Measurements from ENCODE around the gene SLITRK1.

DNA sequence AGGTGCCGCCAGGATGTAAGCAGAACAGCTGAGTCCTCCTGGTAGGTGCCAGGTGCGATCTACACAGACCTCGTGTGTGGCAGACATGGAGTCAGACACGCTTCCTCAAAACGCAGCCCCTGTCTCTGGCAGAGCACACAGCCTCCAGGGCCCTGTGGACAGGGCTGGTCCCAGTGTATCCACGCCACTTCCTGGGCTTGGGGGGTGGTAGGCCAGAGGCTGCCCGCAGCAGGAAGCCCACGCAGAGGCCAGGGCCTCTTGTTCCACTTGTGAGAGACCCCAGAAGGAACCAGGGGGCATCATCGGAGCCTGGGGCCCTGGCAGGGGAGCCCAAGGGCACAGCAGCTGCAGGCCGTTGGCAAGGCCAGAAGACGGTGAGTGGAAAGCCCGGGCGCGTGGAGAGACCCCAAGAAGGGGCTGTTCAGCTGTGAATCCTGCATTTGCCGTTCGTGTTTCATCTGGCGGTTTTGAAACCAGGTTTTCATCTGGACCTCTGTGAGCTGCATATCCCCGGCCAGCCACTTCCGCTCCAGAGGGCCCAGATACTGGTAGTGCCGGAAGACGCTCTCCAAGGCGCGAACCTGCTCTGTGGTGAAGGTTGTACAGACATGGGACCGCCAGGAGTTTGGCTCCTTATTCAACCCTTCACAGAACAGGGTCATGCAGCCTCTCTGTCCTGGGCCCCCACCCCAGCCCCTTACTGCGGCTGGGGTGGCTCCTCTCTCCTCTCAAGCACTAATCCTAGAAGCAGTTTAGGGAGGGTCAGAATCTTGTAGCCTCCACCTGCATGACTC is 25.1 kb upstream of the SLITRK1 start:
- TF ChIP-seq, protein P1, sequence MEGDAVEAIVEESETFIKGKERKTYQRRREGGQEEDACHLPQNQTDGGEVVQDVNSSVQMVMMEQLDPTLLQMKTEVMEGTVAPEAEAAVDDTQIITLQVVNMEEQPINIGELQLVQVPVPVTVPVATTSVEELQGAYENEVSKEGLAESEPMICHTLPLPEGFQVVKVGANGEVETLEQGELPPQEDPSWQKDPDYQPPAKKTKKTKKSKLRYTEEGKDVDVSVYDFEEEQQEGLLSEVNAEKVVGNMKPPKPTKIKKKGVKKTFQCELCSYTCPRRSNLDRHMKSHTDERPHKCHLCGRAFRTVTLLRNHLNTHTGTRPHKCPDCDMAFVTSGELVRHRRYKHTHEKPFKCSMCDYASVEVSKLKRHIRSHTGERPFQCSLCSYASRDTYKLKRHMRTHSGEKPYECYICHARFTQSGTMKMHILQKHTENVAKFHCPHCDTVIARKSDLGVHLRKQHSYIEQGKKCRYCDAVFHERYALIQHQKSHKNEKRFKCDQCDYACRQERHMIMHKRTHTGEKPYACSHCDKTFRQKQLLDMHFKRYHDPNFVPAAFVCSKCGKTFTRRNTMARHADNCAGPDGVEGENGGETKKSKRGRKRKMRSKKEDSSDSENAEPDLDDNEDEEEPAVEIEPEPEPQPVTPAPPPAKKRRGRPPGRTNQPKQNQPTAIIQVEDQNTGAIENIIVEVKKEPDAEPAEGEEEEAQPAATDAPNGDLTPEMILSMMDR (IDR thresholded peaks at IDR 0.05): no peak
- TF ChIP-seq EZH2phosphoT487 (IDR thresholded peaks at IDR 0.05) (no peak), EZH2 (IDR thresholded peaks at IDR 0.05) (no peak)
